K562 (cell line): ENCODE measurements around the gene AHNAK. TPM values are rescaled to one million over a fixed set of nuclear protein-coding genes. Genes with fewer than 3 reads are reported as not detected.

Experiments
- ATAC-seq: fragments of 200-7000 bp; cut with Tn5 transposase; 3 replicates; pipeline ENCODE4 v1.9.1; 2020; ENCODE audit warnings: moderate library complexity
- BruUV-seq: library from RNA; stranded (reverse); fragments of 400-500 nt; replicated peaks from 2 replicates; lab custom pipeline; 2021; lab: Mats Ljungman, UMichigan
- CTCF ChIA-PET: fragments of 300-600 bp; formaldehyde crosslinking; extraction: SDS; loops from one replicate; lab custom pipeline; 2021; ENCODE audit warnings: low intra/inter-chr PET ratio; lab: Yijun Ruan, JAX
- POLR2A ChIA-PET: fragments of 300-600, 350-650 bp; sonication (Branson Sonifier 250); formaldehyde crosslinking; extraction: SDS; loops from one replicate; lab custom pipeline; 2021; ENCODE audit warnings: antibody characterized with exemption, inconsistent platforms; lab: Yijun Ruan, JAX
- DNase-seq, 4 experiments: peaks; one replicate each; pipeline versions ENCODE4 v3.0.0 to v3.0.0-alpha.2; 2011 to 2018; ENCODE audit warnings: low spot score in 3 of 4, mixed read lengths in 3 of 4; ENCODE audit errors: extremely low read depth in 1 of 4
- FAIRE-seq: peaks from 2 replicates; lab custom pipeline; 2011; peaks lifted over from hg19 to GRCh38; lab: Jason Lieb, UNC
- H2AFZ ChIP-seq: 2 replicates; pipeline ENCODE4 v1.6.0; 2011; ENCODE audit warnings: low read depth, low read length, control low read depth, inconsistent platforms
- H3K27ac ChIP-seq: fragments of 200-600 bp; 3 replicates; pipeline ENCODE4 v1.8.0; 2011; ENCODE audit warnings: low read depth, mild to moderate bottlenecking, control low read depth, inconsistent platforms, low read length, moderate library complexity, mixed read lengths; ENCODE audit errors: extremely low read depth
- H3K27me3 ChIP-seq, 2 experiments: fragments of 300-600 bp in 1 of 2; 2 replicates in 1 of 2; 3 replicates in 1 of 2; pipeline versions ENCODE4 v1.6.0 to v1.8.0; 2011; ENCODE audit warnings: inconsistent platforms in 2 of 2, low read length in 2 of 2, mild to moderate bottlenecking in 1 of 2, mixed read lengths in 1 of 2, moderate library complexity in 1 of 2; ENCODE audit not compliant: control insufficient read depth in 2 of 2, insufficient read depth in 2 of 2
- H3K36me3 ChIP-seq: fragments of 300-600 bp; 3 replicates; pipeline ENCODE4 v1.8.0; 2011; ENCODE audit warnings: mild to moderate bottlenecking, low read length, inconsistent platforms; ENCODE audit not compliant: control insufficient read depth, insufficient read depth
- H3K4me1 ChIP-seq, 2 experiments: fragments of 200-600 bp in 1 of 2; replicated peaks in 1 of 2; 2 replicates in 1 of 2; 3 replicates in 1 of 2; pipeline versions ENCODE4 v1.5.1 to v1.8.0; 2011; ENCODE audit warnings: inconsistent platforms in 2 of 2, low read length in 2 of 2, mild to moderate bottlenecking in 1 of 2, mixed read lengths in 1 of 2, moderate library complexity in 1 of 2; ENCODE audit not compliant: control insufficient read depth in 2 of 2, insufficient read depth in 2 of 2
- H3K4me2 ChIP-seq: 2 replicates; pipeline ENCODE4 v1.6.1; 2011; ENCODE audit warnings: low read length, control low read depth, inconsistent platforms, mixed read lengths; ENCODE audit not compliant: insufficient read depth
- H3K4me3 ChIP-seq: fragments of 200-600 bp; sonication (generic), shearing (Covaris generic); 2 replicates; pipeline ENCODE4 v1.5.1; 2016; ENCODE audit warnings: control low read depth, inconsistent platforms
- H3K79me2 ChIP-seq: fragments of 200-600 bp; 3 replicates; pipeline ENCODE4 v1.8.0; 2011; ENCODE audit warnings: low read length, inconsistent platforms; ENCODE audit not compliant: control insufficient read depth, insufficient read depth
- H3K9ac ChIP-seq, 2 experiments: 2 replicates each; pipeline versions ENCODE4 v1.6.0 to v1.6.1; 2011; ENCODE audit warnings: low read depth in 2 of 2, low read length in 2 of 2, control low read depth in 1 of 2, inconsistent platforms in 1 of 2, mild to moderate bottlenecking in 1 of 2, mixed read lengths in 1 of 2; ENCODE audit not compliant: insufficient read depth in 1 of 2
- H3K9me1 ChIP-seq: one replicate; pipeline ENCODE4 v1.6.0; 2011; ENCODE audit warnings: inconsistent platforms, mild to moderate bottlenecking, low read length, moderate library complexity; ENCODE audit not compliant: control insufficient read depth, insufficient read depth
- H3K9me3 ChIP-seq: replicated peaks from 2 replicates; pipeline ENCODE4 v1.5.1; 2011; ENCODE audit warnings: low read depth, low read length, inconsistent platforms; ENCODE audit not compliant: control insufficient read depth, insufficient read depth
- H4K20me1 ChIP-seq: replicated peaks from 2 replicates; pipeline ENCODE4 v1.6.1; 2011; ENCODE audit warnings: low read length, inconsistent platforms, mixed read lengths; ENCODE audit not compliant: control insufficient read depth, insufficient read depth
- NCOR1 ChIP-seq: fragments of 450-650 bp; IDR thresholded peaks from 2 replicates; pipeline ENCODE4 v1.6.1; 2016; ENCODE audit warnings: mild to moderate bottlenecking, moderate library complexity
- POLR2H ChIP-seq: IDR thresholded peaks from 2 replicates; pipeline ENCODE4 v1.6.1; 2016; ENCODE audit warnings: missing genetic modification characterization, low read depth, mild to moderate bottlenecking, control low read depth, missing compliant biosample characterization, moderate library complexity
- TCF7 ChIP-seq: sonication (generic); IDR thresholded peaks from 2 replicates; pipeline ENCODE4 v1.6.1; 2016; ENCODE audit warnings: antibody characterized with exemption, borderline replicate concordance
- WGBS: fragments of 100-300 bp; shearing (Covaris generic); methylation state at CpG from one replicate; pipeline ENCODE4 v1.1.6; 2016; ENCODE audit warnings: low coverage, mixed read lengths; ENCODE audit not compliant: insufficient coverage; ENCODE audit errors: missing lambda C conversion rate; 5-methylcytosine and 5-hydroxymethylcytosine counted together
- in situ Hi-C: fragments of 300-500 bp; cut with MboI; formaldehyde crosslinking; loops from 4 replicates; pipeline ENCODE4 v1.15.0; 2018; ENCODE audit warnings: inconsistent platforms, mixed read lengths
- intact Hi-C: fragments of 100-400 bp; cut with micrococcal nuclease; formaldehyde crosslinking; loops from 2 replicates; pipeline ENCODE4 v1.14.2; 2022
- polyA plus RNA-seq, 8 experiments: library from polyadenylated mRNA; depleted of rRNA in 4 of 8; stranded (reverse) in 5 of 8; unstranded in 3 of 8; fragments of >200 nt; fragmentation: Nextera tagmentation in 2 of 8; fragmentation: Illumina TruSeq in 1 of 8; extraction: Ambion mirVana in 2 of 8; extraction: Trizol in 1 of 8; gene quantifications; 2 replicates each; pipeline versions ENCODE4 v1.2.1 to v1.2.3, GENCODE V29; 2011 to 2014; ENCODE audit warnings: inconsistent platforms in 1 of 8, missing spikeins in 1 of 8
- total RNA-seq, 7 experiments: library from RNA; depleted of rRNA in 6 of 7; stranded (reverse); fragments of >200 nt in 6 of 7; fragmentation: Illumina TruSeq in 2 of 7; extraction: Trizol in 2 of 7; gene quantifications; 2 replicates each; pipeline versions ENCODE4 v1.2.1 to v1.2.3, GENCODE V29; 2011 to 2021; ENCODE audit warnings: low replicate concordance in 1 of 7
- TF ChIP-seq, protein P1 (sequence below): fragments of 200-600 bp; sonication (generic); IDR thresholded peaks from one replicate; pipeline ENCODE4 v1.6.1; 2012; ENCODE audit warnings: mild to moderate bottlenecking, low read depth, low read length, inconsistent platforms
- TF ChIP-seq, protein P2 (sequence below): fragments of 250-450 bp; sonication (Bioruptor Pico); IDR thresholded peaks from 2 replicates; pipeline ENCODE4 v1.5.0; 2021; ENCODE audit warnings: mild to moderate bottlenecking, moderate library complexity
- TF ChIP-seq, protein P3 (sequence below): fragments of 250-450 bp; sonication (Bioruptor Pico); IDR thresholded peaks from 2 replicates; pipeline ENCODE4 v1.8.0; 2021; ENCODE audit warnings: borderline replicate concordance, mild to moderate bottlenecking, moderate library complexity; ENCODE audit not compliant: poor library complexity, severe bottlenecking

AHNAK gene
- total and polyA plus RNA-seq, 9 of the 15 experiments (the other 6 are each of a cell fraction or from before 2014, with no cell fraction given), result 1.5 to 89.7 (median 45.0) TPM

DNA sequence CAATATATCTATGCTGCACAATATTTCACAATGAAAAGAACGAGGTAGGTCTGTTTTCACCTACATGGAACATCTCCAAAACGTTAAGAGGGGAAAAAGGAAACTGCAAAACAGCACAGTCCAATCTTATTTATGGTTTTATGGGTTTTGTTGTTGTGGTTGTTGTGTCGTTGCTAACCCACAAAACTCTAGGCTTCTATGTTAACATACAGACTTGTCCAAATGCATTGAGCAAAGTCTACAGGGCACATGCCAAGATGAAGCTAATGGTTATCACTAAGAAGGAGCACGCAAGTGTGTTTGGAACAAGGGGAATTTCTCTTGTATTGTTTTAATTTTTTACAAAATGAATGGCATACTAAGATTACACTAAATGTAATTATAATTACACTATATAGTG, 48.6 kb downstream of the AHNAK start:
- Histone ChIP-seq H3K27me3 (no peaks in the 10 kb centered on the region), H3K27ac (no peak overlapping the region), H3K36me3 (no peaks in the 10 kb centered on the region), H3K9ac (no peak overlapping the region), H3K79me2 (no peaks in the 10 kb centered on the region), H3K9me3 (no peaks in the 10 kb centered on the region), H4K20me1 (no peaks in the 10 kb centered on the region), H3K4me2 (no peak overlapping the region), H3K9me1 (no peaks in the 10 kb centered on the region), H3K4me1 (peaks cover 32 to 45% of the 10 kb centered on the region in 2 experiments; a peak in 4 of 5 replicates), H3K4me3 (no peak overlapping the region), H2AFZ (no peak overlapping the region)
- ATAC-seq (no peak), DNase-seq (no peak), FAIRE-seq (no peak)
- in situ Hi-C loops (no loop called here), intact Hi-C loops (no loop called here)
- ChIA-PET CTCF (no interaction called here), POLR2A (interaction anchor here (1.2 to 1.6 kb wide), 3 partner anchors 11 to 18 kb away, joined by 3 to 4 read pairs (median 3); no protein-coding TSS in a partner anchor)
- 52% methylated on average over 4 of the region's 4 CpGs for WGBS
- no TSS peak for BruUV-seq
- TF ChIP-seq, protein P1, sequence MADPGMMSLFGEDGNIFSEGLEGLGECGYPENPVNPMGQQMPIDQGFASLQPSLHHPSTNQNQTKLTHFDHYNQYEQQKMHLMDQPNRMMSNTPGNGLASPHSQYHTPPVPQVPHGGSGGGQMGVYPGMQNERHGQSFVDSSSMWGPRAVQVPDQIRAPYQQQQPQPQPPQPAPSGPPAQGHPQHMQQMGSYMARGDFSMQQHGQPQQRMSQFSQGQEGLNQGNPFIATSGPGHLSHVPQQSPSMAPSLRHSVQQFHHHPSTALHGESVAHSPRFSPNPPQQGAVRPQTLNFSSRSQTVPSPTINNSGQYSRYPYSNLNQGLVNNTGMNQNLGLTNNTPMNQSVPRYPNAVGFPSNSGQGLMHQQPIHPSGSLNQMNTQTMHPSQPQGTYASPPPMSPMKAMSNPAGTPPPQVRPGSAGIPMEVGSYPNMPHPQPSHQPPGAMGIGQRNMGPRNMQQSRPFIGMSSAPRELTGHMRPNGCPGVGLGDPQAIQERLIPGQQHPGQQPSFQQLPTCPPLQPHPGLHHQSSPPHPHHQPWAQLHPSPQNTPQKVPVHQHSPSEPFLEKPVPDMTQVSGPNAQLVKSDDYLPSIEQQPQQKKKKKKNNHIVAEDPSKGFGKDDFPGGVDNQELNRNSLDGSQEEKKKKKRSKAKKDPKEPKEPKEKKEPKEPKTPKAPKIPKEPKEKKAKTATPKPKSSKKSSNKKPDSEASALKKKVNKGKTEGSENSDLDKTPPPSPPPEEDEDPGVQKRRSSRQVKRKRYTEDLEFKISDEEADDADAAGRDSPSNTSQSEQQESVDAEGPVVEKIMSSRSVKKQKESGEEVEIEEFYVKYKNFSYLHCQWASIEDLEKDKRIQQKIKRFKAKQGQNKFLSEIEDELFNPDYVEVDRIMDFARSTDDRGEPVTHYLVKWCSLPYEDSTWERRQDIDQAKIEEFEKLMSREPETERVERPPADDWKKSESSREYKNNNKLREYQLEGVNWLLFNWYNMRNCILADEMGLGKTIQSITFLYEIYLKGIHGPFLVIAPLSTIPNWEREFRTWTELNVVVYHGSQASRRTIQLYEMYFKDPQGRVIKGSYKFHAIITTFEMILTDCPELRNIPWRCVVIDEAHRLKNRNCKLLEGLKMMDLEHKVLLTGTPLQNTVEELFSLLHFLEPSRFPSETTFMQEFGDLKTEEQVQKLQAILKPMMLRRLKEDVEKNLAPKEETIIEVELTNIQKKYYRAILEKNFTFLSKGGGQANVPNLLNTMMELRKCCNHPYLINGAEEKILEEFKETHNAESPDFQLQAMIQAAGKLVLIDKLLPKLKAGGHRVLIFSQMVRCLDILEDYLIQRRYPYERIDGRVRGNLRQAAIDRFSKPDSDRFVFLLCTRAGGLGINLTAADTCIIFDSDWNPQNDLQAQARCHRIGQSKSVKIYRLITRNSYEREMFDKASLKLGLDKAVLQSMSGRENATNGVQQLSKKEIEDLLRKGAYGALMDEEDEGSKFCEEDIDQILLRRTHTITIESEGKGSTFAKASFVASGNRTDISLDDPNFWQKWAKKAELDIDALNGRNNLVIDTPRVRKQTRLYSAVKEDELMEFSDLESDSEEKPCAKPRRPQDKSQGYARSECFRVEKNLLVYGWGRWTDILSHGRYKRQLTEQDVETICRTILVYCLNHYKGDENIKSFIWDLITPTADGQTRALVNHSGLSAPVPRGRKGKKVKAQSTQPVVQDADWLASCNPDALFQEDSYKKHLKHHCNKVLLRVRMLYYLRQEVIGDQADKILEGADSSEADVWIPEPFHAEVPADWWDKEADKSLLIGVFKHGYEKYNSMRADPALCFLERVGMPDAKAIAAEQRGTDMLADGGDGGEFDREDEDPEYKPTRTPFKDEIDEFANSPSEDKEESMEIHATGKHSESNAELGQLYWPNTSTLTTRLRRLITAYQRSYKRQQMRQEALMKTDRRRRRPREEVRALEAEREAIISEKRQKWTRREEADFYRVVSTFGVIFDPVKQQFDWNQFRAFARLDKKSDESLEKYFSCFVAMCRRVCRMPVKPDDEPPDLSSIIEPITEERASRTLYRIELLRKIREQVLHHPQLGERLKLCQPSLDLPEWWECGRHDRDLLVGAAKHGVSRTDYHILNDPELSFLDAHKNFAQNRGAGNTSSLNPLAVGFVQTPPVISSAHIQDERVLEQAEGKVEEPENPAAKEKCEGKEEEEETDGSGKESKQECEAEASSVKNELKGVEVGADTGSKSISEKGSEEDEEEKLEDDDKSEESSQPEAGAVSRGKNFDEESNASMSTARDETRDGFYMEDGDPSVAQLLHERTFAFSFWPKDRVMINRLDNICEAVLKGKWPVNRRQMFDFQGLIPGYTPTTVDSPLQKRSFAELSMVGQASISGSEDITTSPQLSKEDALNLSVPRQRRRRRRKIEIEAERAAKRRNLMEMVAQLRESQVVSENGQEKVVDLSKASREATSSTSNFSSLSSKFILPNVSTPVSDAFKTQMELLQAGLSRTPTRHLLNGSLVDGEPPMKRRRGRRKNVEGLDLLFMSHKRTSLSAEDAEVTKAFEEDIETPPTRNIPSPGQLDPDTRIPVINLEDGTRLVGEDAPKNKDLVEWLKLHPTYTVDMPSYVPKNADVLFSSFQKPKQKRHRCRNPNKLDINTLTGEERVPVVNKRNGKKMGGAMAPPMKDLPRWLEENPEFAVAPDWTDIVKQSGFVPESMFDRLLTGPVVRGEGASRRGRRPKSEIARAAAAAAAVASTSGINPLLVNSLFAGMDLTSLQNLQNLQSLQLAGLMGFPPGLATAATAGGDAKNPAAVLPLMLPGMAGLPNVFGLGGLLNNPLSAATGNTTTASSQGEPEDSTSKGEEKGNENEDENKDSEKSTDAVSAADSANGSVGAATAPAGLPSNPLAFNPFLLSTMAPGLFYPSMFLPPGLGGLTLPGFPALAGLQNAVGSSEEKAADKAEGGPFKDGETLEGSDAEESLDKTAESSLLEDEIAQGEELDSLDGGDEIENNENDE, result no peak
- TF ChIP-seq NCOR1 (no peak), TCF7 (no peak), POLR2H (tag) (no peak)
- TF ChIP-seq, protein P2, sequence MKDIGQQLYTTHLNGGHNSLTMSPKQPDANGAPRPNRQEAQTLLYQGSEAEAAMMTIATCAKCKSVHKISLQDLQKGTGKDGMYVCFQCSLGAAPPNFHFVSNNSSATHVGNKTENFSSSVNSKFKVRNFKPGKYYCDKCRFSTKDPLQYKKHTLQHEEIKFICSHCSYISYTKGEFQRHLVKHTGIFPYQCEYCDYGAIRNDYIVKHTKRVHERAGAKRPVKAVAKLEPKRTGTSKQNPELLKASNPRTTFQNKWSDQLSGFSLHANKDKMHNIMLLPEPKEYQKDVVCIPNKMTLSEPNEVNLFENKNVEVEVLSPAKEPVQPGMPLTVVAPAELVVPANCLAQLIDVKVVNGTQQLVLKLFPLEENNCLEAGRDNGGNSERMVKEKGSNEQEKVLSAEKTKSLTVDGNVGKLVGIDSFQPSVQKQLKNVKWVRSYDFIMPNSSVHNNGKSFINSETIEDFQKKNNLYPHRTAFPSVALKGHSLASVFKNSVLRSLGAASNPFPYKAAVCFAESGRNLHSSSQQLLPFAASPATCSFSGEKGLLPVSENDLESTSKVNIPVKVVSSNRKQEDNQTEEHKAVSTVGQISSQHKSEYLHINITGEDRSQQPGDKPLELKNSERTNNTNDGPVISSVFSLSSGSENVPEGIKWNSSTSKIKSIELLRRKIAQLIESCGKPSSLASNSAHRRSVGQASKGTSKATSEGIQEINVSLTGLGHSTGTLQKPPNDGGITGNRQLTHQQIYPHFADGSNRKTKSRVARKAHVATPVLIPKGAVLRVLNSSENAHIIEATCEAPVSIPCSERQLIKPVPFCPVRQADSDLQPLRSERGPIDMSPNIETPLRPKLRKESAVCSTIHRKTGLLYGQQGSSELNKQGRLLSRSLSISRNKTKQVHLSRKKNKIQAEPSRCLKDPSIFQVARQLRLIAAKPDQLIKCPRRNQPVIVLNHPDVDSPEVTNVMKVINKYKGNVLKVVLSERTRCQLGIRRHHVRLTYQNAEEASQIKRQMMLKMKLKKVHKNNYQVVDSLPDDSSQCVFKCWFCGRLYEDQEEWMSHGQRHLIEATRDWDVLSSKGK (CRISPR knock-in tag), result no peak
- TF ChIP-seq, protein P3, sequence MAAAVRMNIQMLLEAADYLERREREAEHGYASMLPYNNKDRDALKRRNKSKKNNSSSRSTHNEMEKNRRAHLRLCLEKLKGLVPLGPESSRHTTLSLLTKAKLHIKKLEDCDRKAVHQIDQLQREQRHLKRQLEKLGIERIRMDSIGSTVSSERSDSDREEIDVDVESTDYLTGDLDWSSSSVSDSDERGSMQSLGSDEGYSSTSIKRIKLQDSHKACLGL, result no peak
